Loucy (cell line): ENCODE data around the gene RTF1.

Source experiments
- H2AFZ ChIP-seq: fragments of 200-600 bp; sonication (generic); 2 replicates; pipeline ENCODE4 v1.6.0; 2016; ENCODE audit warnings: antibody characterized with exemption, mild to moderate bottlenecking, low read length, moderate library complexity
- H3F3A ChIP-seq: fragments of 200-600 bp; 2 replicates; pipeline ENCODE4 v1.6.0; 2016; ENCODE audit warnings: antibody characterized with exemption, low read depth, mild to moderate bottlenecking
- H3K27me3 ChIP-seq: fragments of 200-600 bp; sonication (generic); 2 replicates; pipeline ENCODE4 v1.6.1; 2014; ENCODE audit warnings: low read length, mild to moderate bottlenecking; ENCODE audit not compliant: insufficient read depth, poor library complexity, severe bottlenecking
- H3K36me3 ChIP-seq: fragments of 200-600 bp; sonication (generic); 2 replicates; pipeline ENCODE4 v1.6.1; 2016; ENCODE audit warnings: low read length; ENCODE audit not compliant: insufficient read depth
- H3K4me1 ChIP-seq: fragments of 200-600 bp; sonication (generic); 2 replicates; pipeline ENCODE4 v1.5.1; 2014; ENCODE audit warnings: low read length, mild to moderate bottlenecking; ENCODE audit not compliant: insufficient read depth, poor library complexity, severe bottlenecking
- H3K4me2 ChIP-seq: fragments of 200-600 bp; sonication (generic); 2 replicates; pipeline ENCODE4 v1.6.0; 2014; ENCODE audit warnings: antibody characterized with exemption, low read length, low read depth, mild to moderate bottlenecking; ENCODE audit not compliant: poor library complexity, severe bottlenecking
- H3K4me3 ChIP-seq: fragments of 200-600 bp; sonication (generic); 2 replicates; pipeline ENCODE4 v1.5.1; 2014; ENCODE audit warnings: low read length, mild to moderate bottlenecking, mixed read lengths; ENCODE audit not compliant: poor library complexity, severe bottlenecking
- H3K79me2 ChIP-seq: fragments of 200-600 bp; sonication (generic); 2 replicates; pipeline ENCODE4 v1.6.1; 2014; ENCODE audit warnings: low read length; ENCODE audit not compliant: insufficient read depth
- H3K9ac ChIP-seq: fragments of 200-600 bp; sonication (generic); 2 replicates; pipeline ENCODE4 v1.6.0; 2014; ENCODE audit warnings: mild to moderate bottlenecking, low read depth, low read length, moderate library complexity; ENCODE audit not compliant: poor library complexity, severe bottlenecking
- H3K9me2 ChIP-seq: fragments of 200-600 bp; sonication (generic); replicated peaks from 2 replicates; pipeline ENCODE4 v1.6.1; 2016; ENCODE audit warnings: low read depth, low read length, mixed read lengths
- H3K9me3 ChIP-seq: fragments of 200-600 bp; sonication (generic); 2 replicates; pipeline ENCODE4 v1.6.1; 2014; ENCODE audit warnings: mild to moderate bottlenecking, antibody characterized with exemption, low read length, low read depth; ENCODE audit not compliant: insufficient read depth
- H4K20me1 ChIP-seq: fragments of 200-600 bp; sonication (generic); 2 replicates; pipeline ENCODE4 v1.6.0; 2014; ENCODE audit warnings: antibody characterized with exemption, low read length, mild to moderate bottlenecking; ENCODE audit not compliant: insufficient read depth, poor library complexity, severe bottlenecking
- EZH2phosphoT487 ChIP-seq: fragments of 200-600 bp; IDR thresholded peaks from 2 replicates; pipeline ENCODE4 v1.6.1; 2018; ENCODE audit warnings: antibody characterized with exemption, mild to moderate bottlenecking, moderate library complexity, borderline replicate concordance
- TF ChIP-seq, protein P1 (sequence below): fragments of 200-600 bp; sonication (generic); conservative IDR thresholded peaks from 2 replicates; pipeline ENCODE4 v1.5.1; 2014; ENCODE audit warnings: mild to moderate bottlenecking, antibody characterized with exemption, low read length

Gene RTF1

DNA sequence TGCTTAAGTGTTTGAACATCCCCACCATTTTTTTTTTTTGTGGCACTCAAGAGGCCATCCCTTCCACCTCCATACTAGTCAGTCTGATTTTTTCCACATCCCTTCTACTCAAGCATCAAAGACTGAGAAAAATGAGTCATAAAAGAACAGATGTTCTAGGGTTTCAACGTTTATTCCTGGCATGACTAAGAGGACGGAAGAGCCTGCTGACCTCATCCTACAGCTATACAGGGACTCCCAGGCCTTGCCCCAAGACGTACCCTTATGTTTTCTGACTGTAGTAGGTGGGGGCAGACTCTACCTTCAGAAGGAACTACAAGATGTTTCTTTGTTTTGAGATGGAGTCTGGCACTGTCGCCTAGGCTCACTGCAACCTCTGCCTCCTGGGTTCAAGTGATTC is 73.5 kb downstream of the RTF1 start:
- H3K4me3 ChIP-seq = no peak overlapping the region
- H3K79me2 ChIP-seq = no peaks in the 10 kb centered on the region
- H3K27me3 ChIP-seq = no peaks in the 10 kb centered on the region
- no peaks in the 10 kb centered on the region for H4K20me1 ChIP-seq
- H3F3A ChIP-seq = no peaks in the 10 kb centered on the region
- H3K36me3 ChIP-seq = no peaks in the 10 kb centered on the region
- H2AFZ ChIP-seq = no peak overlapping the region
- no peak overlapping the region for H3K4me2 ChIP-seq
- no peak overlapping the region for H3K9ac ChIP-seq
- H3K9me3 ChIP-seq = no peaks in the 10 kb centered on the region
- TF ChIP-seq EZH2phosphoT487 = no peak
- TF ChIP-seq, protein P1, sequence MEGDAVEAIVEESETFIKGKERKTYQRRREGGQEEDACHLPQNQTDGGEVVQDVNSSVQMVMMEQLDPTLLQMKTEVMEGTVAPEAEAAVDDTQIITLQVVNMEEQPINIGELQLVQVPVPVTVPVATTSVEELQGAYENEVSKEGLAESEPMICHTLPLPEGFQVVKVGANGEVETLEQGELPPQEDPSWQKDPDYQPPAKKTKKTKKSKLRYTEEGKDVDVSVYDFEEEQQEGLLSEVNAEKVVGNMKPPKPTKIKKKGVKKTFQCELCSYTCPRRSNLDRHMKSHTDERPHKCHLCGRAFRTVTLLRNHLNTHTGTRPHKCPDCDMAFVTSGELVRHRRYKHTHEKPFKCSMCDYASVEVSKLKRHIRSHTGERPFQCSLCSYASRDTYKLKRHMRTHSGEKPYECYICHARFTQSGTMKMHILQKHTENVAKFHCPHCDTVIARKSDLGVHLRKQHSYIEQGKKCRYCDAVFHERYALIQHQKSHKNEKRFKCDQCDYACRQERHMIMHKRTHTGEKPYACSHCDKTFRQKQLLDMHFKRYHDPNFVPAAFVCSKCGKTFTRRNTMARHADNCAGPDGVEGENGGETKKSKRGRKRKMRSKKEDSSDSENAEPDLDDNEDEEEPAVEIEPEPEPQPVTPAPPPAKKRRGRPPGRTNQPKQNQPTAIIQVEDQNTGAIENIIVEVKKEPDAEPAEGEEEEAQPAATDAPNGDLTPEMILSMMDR = no peak
- no peaks in the 10 kb centered on the region for H3K9me2 ChIP-seq
- peaks cover 18% of the 10 kb centered on the region for H3K4me1 ChIP-seq

DNA sequence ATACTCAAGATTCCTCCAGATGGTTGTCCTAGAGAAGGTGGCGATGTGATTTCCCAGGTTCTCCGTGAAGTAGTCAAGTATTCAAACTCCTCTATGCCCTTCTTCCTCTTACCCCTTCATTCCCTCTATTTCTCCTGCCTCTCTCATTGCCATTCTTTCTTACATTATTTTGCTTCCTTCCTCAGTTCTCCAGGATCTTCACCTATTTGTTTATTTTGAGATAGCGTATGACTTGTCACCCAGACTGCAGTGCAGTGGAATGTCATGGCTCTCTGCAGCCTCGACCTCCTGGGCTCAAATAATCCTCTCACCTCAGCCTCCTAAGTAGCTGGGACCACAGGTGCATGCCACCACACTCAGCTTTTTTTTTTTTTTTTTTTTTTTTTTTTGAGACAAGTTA is 75.0 kb downstream of the RTF1 start:
- Histone ChIP-seq H3K4me3 (no peak overlapping the region), H3K27me3 (no peaks in the 10 kb centered on the region), H4K20me1 (no peaks in the 10 kb centered on the region), H3K9ac (peak overlapping the region; percentile 92), H3K4me1 (peaks cover 18% of the 10 kb centered on the region), H3K79me2 (no peaks in the 10 kb centered on the region), H3K4me2 (no peak overlapping the region), H3K9me2 (no peaks in the 10 kb centered on the region), H3K36me3 (no peaks in the 10 kb centered on the region), H3K9me3 (no peaks in the 10 kb centered on the region), H2AFZ (no peak overlapping the region), H3F3A (no peaks in the 10 kb centered on the region)
- TF ChIP-seq, protein P1 = no peak
- no peak for TF ChIP-seq EZH2phosphoT487

DNA sequence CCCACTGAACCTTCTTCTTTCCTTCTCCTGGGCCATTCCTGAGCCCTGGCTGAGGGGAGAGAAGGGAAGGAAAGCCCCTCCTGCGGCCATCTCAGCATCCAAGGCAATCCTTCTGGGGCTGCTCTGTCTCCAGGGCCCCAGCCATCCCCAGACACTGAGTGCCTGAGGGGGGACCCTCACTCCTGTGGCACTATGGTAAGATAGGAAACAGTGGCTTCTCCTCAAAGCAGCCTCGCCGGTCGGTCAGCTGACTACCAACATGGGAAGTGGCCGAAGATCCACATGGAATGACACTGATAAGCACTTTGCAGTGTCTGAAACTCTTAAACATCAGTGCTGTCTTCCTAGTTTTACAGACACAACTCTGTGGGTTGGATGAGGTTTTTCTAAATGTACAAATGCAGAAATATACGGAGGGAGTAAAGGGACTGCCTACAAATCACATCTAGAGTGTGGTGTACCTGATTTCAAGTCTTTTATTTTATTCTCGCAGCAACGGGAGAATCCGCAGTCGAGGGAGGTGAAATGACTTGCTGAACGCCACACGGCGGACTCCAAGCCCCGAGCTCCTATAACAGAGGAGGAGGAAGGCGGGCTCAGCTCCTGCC is 75.8 kb downstream of the RTF1 start:
- no peaks in the 10 kb centered on the region for H3K27me3 ChIP-seq

More for the DNA sequence above, 75.8 kb downstream of the RTF1 start:
- Histone ChIP-seq H3K9me3 (no peaks in the 10 kb centered on the region), H3K4me3 (peak overlapping the region; percentile 87), H3K9me2 (no peaks in the 10 kb centered on the region), H3K79me2 (no peaks in the 10 kb centered on the region), H3K36me3 (no peaks in the 10 kb centered on the region), H3K4me2 (peak overlapping the region; percentile 74), H3K9ac (peak overlapping the region; percentile 92), H4K20me1 (no peaks in the 10 kb centered on the region), H3K4me1 (peaks cover 18% of the 10 kb centered on the region), H3F3A (no peaks in the 10 kb centered on the region), H2AFZ (peak overlapping the region; percentile 98)
- TF ChIP-seq EZH2phosphoT487 = no peak
- TF ChIP-seq, protein P1 = no peak
